ENCODE data around the gene LIPI.
"Not testable (repeated sequence)": the region's sequence is repeated elsewhere in the genome, so short reads cannot be mapped to it uniquely, and the experiment has no call there.

The LIPI gene

DNA sequence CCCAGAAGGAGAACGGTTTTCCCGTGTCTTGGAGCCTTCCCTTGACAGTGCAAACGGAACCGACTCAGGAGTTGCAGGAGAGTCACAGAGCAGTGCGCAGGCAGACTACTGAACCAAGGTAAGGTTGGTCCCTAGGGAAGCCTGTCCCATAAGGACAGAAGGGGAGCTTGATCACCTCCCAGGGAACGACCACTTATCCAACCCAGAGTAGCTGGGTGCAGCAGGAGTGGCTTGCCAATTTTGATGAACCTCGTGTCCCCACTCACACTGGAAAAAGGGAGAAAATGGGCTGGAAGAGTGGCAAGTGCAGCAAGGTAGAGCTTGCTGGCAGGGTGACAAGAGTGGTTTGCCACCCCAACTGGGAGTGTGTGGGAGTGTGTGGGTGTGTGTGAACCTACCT lies 95.1 kb downstream of the LIPI start:
- DNase-seq = no peak

DNA sequence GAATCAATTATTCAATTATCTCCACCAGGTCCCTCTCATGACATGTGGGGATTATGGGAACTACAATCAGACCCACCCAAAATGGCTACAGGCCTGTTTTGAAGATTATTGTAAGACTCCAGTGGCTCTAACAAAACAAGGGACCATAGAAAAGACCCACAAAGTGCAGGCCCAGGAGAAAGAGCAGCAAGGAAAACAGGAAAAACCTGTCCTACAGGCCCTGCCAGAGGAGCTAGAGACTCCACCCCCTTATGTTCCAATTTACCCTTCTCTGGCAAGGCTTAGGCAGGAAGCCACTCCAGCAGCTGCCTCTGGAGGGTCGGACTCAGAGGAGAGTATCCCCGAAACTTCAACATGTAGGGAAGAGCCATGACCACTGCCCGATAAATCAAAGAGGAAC lies 96.5 kb downstream of the LIPI start:
- DNase-seq = no peak

DNA sequence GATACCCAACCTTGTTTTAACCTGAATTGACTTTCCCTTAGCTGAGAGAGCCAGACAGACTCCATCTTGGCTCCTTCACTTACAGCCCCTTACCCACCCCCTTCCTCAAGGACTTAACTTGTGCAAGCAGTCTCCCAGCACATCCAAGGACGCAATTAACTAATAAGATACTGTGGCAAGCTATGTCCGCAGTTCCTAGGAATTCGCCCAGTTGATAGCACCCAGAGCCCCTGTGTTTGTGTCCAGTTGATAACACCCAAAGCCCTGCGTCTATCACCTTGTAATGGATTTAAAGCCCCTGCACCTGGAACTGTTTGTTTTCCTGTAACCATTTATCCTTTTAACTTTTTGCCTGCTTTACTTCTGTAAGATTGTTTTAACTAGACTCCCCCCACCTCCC lies 106.2 kb downstream of the LIPI start:
- not testable (repeated sequence) for DNase-seq

DNA sequence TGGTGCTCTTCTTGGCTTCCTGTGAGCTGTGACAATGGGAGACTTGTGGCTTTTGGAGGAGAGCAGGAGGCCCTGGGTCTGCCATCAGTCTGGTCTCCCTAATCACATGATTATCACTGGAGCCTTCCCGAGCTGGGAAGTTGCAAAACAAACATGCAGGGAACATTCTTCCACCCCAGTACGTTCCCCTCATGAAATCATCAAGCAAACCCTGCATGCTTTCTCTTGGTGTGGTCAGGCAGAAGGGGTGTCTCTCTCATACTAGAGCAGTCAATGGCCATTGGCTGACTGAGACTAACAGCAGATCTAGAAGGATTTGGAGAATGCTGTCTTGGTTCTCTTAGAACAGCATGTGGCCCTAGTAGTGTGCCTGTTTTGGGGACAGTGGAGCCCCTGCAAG lies 111.2 kb downstream of the LIPI start:
- DNase-seq = no peak

DNA sequence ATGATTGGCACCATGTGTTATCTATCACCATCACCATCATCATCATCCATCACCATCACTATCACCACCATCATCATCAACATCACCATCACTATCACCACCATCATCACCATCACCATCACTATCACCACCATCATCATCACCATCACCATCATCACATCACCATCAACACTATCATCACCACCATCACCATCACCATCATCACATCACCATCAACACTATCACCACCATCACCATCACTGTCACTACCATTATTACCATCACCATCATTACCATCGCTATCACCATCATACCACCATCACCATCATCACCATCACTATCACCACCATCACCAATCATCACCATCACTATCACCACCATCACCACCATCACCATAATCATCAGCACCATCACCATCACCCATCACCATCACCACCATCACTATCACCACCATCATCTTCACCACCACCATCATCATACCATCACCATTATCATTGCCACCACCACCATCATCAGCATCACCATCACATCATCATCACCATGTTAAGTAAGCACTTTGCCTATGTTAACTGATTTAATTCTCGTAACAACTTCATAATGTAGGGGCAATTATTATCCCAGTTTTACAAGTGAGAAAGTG lies 112.8 kb downstream of the LIPI start:
- DNase-seq = no peak

DNA sequence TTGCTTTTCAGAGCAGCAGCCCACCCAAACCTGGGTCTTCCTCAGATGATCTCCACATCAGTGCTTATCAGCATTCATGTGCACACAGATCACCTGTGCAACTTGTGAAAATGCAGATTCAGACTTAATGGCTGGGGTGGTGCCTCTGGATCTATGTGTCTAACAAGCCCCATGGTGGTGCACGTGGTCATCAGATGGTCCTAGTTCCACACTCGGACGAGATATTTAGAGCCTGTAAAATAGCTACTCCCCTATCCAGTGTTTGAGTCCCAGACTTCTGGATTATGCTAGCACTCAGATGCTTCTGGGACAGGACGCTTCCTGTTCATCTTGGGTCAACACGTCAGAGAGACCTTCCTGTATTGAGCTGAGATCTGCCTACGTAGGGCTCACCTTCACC lies 114.2 kb downstream of the LIPI start:
- DNase-seq = no peak

DNA sequence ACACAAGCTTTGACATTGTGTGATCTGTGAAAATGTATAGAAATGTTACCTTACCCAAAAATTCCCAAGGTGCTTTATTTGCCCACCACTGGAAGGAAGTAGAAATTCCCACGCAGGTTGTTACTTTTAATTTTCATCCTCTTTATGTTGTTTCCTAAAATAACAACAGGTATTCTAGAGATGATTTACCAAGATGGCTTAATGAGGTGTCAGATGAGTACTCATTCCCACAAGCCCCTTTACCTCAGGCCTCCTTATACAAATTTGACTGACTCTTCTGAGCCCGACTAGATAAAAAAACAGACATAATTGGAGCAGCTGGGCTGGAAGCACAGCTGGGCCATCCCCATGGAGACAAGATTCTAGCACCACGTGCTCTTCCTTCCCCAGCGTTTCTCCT lies 114.6 kb downstream of the LIPI start:
- no peak for DNase-seq

DNA sequence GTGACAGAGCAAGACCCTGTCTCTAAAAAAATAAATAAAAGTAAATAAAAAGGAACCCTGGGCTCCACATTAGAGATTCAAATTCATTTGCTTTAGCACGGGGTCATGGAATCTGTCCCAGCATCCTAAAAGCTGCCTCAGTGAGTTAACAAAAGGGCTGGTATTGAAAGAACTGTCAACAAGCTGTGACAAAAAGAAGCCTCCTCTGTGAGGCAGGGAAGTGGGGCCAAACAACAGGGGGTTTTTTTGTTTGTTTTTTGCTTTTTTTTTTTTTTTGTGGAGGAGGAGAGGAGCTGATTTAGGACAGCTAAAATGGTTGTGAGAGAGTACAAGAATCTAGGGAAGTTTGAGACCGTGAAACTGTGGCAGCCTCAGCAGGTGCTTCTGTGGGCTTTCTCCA lies 115.7 kb downstream of the LIPI start:
- DNase-seq = no peak

DNA sequence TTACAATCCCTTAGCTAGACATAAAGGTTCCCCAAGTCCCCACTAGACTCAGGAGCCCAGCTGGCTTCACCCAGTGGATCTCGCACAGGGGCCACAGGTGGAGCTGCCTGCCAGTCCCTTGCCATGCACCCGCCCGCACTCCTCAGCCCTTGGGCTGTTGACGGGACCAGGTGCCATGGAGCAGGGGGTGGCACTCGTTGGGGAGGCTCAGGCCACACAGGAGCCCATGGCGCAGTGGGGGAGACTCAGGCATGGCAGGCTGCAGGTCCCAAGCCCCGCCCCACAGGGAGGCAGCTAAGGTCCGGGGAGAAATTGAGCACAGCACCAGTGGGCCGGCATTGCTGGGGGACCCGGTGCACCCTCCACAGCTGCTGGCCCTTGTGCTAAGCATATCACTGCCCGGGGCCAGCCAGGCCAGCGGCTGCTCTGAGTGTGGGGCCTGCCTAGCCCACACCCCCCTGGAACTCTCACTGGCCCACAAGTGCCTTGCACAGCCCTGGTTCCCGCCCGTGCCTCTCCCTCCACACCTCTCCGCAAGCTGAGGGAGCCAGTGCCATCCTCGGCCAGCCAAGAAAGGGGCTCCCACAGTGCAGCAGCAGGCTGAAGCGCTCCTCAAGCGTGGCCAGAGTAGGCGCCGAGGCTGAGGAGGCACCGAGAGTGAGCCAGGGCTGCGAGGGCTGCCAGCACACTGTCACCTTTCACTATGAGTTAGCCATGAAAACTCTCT lies 117.8 kb downstream of the LIPI start:
- DNase-seq = no peak

DNA sequence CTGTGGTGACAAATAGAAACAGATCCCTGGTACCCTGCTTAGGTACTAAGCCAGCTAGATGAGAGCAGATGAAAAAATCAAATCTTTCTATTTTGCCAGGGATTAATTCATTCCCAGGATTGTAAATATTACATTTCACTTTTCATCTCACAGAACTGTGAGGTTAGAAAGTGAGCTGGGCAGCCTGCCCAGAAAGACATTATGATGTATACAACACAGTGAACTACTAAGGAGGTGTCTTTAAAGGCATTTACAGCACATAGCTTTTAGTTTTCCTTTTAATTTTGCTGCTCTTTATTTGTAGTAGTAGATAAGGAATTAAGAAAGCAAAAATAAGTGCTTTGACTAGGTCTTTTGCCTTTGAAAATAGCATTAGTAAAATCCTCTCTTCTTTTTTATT lies 120.6 kb downstream of the LIPI start:
- not testable (repeated sequence) for DNase-seq

DNA sequence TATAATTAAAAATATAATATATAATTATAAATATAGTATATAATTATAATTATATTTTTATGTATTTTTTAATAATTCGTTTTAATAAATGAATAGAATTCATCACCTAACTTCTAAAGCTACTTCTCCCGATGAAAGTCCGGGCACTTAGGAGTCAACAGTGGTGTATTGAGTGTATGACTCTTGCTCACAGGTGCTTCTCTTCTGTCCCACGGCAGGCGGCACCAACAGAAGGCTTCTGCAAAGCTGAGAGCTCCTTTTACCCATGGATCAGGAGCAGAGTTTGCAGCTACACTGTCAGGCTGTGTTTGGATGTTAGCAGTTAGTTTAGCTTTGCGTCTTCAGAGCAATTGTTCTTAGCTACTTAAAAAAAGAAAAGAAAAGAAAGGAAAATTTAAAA lies 122.4 kb downstream of the LIPI start:
- DNase-seq = no peak

DNA sequence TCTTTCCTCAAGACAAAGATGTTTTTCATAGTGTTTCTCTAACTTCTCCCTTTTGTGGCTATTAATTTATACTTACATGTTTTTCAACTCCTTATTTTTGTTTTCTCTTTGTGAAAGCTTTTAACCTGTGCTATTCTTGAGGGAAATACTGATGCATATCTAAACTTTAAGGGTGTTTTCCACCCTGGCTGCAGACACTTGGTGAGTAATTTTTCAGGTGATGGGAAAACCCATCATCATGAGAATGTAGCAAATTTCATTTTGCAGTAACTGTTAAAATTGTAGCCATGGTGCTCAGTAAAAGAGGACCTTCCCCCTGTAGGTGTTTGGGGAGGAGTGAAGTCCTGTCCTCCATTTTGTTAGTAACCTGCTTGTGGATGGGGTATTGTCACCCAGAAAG lies 124.2 kb downstream of the LIPI start:
- no peak for DNase-seq

DNA sequence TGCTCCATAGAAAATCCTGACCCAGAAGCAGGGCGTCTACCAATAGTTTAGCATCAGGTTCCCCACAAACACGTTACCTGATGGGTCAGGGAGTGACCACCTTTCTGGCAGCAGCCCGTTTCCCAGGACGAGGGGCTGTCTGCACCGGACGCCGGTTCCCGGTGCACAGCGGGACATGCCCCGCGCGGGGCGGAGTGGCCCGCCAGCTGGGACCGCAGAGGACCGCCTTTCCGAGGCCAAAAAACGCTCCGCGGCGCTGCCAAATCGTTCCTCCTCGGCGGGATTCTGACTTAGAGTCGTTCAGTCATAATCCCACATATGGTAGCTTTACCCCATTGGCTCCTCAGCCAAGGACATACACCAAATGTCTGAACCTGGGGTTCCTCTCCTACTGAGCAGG lies 126.1 kb downstream of the LIPI start:
- no peak for DNase-seq

DNA sequence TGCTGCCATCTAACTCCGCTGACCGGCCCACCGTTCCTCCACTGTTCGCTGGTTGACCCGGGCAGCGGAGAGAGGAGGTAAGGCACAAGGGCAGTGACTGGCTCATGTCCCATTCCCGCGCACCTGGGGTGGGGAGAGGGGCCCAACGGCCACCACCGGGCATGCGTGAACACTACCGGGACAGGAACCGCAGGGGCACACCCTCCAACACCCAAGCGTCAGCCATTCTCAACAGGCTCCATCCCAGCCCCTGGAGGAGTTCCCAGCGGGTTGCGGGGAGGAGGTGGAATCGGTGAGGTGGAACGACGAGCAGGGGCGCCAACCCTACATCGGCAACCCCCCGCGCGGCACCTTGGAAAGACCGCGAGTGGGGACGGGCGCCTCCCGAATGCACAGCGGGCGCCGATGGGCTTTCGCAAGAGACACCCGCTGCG lies 126.7 kb downstream of the LIPI start:
- no peak for DNase-seq

DNA sequence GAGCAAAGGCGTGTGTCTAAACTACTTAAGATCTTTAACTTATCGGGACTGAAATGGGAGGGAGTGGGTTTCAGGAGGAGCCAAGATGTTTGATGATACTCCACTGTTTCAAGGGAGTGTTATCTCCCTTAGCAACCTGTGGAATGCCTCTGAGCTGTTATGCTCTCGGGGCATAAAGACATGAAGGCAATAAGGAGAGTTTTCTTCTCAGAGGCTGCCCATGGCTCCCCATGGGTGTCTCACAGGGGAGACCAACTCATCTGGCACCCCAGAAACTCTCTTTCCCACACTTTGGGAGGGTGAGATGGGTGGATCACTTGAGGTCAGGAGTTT lies 130.0 kb downstream of the LIPI start:
- no peak for DNase-seq

DNA sequence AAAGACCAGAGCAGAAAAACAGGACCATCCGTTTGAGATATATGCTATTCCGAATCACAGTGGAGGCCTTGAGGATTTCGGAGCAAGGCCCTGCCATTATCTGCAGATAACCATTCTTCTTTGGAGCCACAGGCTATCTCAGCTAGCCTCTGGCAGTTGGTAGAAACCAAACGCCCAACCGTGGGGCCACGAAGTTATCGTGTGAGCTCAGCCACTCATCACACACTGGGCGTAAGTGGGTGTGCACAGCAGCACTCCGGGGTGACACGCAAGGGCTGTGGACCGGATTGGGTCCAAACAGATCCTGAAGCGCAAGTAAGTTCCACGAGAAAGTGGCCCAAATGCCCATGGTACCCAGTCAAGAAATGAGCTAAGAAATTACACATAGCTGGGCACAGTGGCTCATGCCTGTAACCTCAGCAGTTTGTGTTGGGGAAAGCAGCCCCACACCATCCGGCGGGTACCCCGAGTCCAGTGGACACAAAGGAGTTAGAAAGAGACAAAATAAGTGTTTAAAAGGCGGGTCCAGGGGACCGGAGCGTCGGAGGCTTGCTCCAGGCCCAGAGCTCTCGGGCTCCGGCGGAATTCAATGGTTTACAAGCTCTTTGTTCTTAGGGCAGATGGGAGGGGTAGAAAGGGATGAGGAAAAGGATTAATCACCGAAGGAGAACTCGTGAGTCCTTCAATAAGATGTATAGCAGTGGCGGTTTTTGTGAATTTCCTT lies 130.6 kb downstream of the LIPI start:
- no peak for DNase-seq

DNA sequence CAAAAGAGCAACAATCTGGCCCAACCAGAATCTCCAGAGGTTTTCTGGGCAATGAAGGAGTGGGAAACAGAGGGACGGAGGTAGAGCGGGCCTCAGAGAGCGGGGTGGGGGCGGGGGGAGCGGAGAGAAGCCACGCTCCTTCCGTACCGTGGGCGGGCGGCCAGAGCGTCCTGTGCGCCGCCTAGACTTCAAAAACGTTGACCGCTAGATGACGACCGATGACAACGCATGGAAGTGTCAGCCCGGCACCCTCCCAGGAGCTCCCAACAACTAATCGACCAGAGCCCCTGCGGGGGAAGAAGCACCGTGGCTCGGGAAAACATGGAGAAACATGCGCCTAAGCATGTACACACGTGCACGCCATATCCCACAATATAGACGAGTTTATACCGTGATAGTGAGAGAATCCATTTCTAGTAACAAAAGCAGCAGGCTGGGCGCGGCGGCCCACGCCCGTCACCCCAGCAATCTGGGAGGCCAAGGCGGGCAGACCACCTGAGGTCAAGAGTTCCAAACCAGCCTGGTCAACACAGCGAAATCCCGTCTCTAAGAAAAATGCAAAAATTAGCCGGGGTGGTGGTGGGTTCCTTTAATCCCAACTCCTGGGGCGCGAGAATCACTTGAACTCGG lies 131.9 kb downstream of the LIPI start:
- DNase-seq = no peak

DNA sequence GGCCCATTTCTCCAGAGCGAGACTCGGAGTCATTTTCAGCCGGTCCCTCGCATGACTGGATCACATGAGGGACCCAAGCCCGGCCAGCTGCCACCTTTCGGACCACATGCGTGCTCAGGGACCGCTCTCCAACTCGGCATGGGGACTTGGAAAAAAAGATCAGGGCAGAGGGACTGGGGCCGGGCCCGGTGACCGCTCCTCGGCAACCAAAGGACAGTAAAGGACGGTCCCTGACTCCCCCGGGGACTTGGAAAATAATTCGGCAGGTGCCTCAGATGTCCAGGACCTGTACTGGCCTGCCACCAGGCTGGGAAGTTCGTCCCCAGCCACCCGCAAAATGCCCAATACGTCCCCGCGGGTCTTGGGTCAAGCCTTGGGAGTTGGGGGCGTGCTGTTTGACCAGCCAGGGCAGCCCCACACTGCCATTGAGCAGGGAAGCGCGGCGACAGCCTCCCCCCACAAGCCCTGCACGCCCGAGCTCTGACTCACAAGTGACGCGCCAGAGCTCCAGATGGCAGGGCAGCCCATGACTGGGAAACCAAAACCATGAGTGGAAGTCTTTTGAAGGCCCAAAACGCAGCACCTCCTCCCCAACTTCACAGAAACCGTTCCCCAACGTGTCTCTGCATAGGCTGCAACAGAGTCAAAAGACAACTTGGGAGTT lies 134.5 kb downstream of the LIPI start:
- DNase-seq = no peak

DNA sequence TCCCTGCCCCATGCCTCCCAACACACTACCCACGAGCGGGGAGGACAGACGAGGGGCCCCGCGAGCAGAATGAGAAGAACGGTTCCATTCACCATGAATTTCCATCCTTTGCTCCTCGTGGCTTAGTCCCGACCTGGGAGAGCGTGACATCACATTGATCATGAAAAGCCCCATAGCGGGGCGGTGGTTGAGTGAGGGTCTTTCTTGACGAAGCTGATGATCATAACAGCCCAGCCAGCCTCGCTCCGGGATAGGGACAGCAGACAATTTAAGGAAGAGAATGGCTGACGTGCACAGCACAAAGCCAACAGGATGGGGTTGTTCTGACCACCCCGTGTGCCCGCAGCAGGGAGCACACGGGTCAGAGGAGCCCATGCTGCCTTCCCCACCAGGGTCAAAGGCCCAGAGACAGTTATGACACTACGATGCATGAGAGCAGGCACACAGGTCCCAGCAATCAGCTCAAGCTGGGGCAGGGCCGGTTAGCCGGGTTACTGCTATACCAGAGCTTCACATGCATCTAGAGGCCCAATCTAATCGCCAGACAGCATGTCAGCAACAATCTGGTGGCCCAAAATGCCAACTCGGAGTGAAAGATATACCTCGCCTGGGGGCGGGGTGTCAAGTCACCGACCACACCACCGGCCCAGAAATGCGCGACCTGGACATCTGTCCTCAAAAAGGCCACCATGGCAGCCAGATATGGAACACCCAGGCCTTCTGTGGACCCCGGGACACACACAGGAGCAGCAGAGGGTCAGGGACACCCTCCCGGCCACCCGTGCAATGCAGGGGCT lies 135.2 kb downstream of the LIPI start:
- no peak for DNase-seq

DNA sequence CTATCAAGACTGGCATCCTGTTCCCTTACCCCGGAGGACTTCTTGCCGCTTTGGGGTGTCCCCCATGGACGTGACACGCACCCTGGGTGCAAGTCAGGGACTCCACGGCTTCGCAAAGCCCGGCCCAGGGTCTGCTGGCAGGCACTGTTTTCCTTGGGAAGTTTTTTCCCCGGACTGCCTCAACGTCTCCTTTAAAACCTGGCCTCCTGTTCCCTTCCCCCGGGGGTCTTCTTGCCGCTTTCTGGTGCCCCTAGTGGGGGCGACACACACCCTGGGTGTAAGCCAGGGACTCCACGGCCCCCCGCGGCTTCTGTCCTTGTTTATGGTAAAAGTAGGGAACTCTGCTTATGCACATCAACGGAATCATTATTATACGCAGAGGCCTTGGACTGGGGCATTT lies 136.6 kb downstream of the LIPI start:
- DNase-seq = no peak

DNA sequence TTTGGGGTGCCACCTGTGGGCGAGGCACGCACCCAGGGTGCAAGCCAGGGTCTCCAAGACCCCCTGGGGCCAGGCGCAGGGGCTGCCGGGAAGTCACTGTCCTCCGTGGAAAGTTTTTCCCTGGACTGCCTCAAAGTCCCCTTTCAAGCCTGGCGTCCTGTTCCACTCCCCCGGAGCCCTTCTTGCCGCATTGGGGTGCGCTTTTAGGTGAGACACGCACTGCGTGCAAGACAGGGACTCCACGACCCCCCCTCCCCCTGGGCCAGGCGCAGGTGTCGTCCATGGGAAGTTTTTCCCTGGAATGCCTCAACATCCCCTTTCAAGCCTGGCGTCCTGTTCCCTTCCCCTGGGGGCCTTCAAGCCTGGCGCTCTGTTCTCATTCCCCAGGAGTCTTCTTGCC lies 137.1 kb downstream of the LIPI start:
- DNase-seq = no peak

DNA sequence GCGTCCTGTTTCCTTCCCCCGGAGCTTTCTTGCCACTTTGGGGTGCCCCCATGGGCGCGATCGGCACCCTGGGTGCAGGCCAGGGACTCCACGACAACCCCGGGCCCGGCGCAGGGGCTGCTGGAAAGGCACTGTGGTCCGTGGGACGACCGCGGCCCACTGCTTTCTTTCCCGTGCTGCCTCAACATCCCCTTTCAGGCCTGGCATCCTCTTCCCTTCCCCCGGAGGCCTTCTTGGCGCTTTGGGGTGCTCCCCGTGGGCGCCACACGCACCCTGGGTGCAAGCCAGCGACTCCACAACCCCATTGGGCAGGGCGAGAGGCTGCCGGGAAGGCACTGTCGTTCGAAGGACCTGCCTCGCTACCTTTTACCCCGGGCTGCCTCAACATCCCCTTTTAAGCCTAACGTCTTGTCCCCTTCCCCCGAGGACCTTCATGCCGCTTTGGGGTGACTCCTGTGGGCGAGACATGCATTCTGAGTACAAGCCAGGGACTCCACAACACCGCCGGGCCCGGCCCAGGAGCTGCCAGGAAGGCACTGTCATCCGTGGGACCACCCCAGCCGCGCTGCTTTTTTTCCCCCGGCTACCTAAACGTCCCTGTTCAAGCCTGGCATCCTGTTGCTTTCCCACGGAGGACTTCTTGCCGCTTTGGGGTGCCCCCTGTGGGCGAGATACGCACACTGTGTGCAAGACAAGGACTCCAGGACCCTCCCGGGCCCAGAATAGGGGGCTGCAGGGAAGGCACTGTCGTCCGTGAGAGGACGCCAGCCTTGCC lies 137.8 kb downstream of the LIPI start:
- no peak for DNase-seq
